SW 1271 (cell line): ENCODE measurements around the gene ZFAND6.
"Not testable (repeated sequence)": the region's sequence is repeated elsewhere in the genome, so short reads cannot be mapped to it uniquely, and the experiment has no call there.

Experiments
- DNase-seq, 2 experiments: peaks; one replicate each; lab custom pipeline; 2025; lab: John Stamatoyannopoulos, UW

Gene ZFAND6

DNA sequence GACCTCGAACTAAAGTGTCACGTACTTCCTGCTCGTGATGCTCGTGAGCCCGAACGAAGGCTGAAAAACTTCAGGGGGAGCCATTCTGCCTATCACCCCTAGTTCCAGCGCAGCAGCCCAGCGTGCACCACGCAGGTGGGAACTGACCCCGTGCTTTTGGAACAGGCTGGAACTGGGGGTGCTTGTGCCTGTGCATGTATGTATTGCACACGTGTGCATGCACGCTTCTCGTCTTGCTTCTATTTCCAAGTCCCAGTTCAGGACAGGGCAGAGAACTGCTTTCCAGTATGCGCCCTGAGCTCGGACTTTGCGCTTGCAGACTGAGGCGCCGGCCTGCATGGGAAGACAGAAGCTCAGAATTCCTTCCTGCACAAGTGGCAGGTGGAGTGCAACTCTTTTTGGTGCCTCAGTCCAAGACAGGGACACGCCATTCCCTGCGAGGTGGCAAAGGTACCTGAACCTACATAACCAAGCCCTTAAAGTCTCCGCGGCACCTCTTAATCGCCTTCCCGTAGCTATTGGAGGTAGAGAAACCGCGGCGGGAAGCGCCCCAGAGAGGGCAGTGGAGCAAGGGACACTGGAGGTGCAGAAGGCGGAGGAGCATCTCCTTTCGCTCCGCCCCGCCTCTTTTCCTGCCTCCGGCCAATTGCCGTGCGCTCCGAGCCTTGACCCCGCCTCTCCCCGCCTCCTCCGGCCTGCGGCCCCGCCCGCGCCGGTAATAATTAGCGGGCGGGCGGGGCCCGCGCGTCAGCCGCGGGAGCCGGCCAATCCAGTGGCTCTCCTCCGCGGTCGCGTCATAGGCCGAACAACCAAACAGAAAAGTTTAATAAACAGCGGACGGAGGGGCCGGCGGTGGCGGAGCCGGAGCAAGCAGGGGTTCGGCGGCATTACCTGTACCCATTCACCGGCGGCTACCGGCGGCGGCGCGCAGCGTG lies at the start of gene ZFAND6:
Gene ZFAND6 (plus strand): TSS at position 826 of the 935 bp plus-strand sequence. CDS start 60,669 bp downstream, outside the sequence.
- peak; percentile 87 to 94 for DNase-seq

DNA sequence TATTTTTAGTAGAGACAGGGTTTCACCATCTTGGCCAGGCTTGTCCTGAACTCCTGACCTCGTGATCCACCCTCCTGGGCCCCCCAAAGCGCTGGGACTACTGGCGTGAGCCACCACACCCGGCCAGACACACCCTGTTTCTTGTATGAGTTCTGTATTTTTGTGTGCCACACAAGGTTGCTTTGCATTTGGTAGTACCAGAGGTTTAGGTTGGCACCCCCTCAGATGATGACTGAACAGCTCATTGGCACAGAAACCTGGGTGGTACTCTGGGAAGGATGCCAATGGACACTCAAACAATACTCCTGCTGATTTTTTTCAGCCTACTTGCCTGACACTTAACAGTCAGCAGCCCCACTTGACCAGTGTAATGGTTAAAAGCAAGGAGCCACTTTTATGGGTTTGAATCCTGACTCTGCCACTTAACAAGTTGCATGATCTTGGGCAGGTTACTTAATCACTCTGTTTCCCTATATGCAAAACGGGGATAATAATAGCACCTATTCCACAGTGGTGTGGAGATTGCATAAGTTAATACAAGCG lies 49.3 kb upstream of the ZFAND6 start:
- DNase-seq: no peak

DNA sequence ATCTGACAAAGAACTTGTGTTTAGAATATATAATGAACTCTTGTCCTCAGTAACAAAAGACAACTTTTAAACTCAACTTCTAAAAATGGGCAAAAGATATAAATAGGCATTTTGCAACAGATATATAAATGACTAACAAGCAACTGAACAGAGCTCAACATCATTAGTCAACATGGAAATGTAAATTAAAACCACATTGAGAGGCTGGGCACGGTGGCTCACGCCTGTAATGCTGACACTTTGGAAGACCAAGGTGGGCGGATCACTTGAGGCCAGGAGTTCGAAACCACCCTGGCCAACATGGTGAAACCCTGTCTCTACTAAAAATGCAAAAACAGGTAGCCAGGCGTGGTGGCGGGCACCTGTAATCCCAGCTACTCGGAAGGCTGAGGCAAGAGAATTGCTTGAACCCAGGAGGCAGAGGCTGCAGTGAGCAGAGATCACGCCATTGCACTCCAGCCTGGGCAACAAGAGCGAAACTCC lies 48.4 kb upstream of the ZFAND6 start:
- not testable (repeated sequence) for DNase-seq

DNA sequence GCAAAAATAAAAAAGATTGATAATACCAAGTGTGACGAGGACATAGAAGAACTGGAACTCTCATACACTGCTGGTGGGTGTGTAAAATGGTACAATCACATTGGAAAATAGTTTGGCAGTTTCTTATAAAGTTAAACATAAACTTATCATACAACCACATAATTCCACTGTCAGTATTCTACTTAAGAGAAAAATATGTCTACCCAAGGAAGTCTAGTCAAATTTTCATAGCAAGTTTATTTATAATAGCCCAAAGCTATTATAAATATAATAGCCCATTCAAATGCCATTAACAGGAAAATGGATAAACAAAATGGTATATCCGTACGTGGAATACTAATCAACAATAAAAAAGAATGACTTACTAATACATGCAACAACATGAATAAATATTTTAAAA lies 47.9 kb upstream of the ZFAND6 start:
- DNase-seq: no peak

DNA sequence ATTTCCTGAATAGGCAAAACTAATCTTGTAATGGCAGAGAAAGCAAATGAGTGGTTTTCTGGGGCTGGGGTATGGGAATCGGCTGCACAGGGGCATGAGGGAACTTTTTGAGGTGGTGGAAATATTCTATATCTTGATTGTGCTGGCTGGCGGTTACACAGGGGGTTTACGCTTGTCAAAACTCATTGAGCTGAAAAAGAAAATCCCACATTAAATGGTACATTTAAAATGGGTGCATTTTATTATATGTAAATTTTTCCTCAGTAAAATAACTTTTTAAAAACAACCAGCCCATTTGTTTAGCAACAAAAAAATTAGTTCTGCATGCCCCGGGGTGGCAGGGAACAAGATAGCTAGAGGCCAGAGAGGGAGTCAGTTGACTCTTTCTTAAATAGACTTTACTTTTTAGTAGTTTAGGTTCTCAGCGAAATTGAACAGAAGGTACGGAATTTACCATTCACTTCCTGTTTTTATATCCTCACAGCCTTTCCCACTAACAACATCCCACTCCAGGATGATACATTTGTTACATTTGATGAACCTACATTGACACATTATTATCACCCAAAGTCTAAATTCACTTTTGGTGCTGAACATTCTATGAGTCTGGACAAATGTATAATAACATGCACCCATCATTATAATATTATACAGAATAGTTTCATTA lies 47.3 kb upstream of the ZFAND6 start:
- no peak for DNase-seq

DNA sequence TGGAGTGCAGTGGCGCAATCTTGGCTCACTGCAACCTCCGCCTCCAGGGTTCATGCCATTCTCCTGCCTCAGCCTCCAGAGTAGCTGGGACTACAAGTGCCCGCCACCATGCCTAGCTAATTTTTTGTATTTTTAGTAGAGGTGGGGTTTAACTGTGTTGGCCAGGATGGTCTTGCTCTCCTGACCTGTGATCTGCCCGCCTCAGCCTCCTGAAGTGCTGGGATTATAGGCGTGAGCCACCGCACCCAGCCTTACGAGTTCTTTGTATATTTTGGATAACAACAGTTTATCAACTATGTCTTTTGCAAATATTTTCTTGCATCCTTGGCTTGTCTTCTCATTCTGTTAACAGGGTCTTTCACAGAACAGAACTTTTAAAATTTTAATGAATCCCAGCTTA lies 45.3 kb upstream of the ZFAND6 start:
- DNase-seq: not testable (repeated sequence)

DNA sequence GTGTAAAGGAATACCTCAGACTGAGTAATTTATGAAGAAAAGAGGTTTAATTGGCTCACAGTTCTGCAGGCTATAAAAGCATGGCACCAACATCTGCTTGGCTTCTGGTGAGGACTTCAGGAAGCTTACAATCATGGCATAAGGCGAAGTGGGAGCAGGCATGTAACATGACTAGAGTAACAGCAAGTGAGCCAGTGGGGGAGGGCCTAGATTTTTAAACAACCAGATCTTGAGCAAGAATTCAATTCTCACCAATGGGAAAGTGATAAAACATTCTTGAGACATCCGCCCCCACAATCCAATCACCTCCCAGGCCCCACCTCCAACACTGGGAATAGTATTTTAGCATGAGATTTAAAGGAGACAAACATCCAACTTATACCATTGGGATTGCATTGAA lies 44.3 kb upstream of the ZFAND6 start:
- DNase-seq: no peak

DNA sequence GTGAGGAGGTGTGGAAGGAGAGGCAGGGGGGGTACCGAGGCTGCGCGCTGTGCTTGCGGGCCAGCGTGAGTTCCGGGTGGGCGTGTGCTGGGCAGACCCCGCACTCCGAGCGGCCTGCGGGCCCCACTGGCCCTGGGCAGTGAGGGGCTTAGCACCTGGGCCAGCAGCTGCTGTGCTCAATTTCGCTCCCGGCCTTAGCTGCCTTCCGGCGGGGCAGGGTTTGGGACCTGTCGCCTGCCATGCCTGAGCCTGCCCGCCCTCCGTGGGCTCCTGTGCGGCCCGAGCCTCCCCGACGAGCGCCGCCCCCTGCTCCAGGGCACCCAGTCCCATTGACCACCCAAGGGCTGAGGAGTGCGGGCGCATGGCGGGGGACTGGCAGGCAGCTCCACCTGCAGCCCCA lies 43.0 kb upstream of the ZFAND6 start:
- not testable (repeated sequence) for DNase-seq

DNA sequence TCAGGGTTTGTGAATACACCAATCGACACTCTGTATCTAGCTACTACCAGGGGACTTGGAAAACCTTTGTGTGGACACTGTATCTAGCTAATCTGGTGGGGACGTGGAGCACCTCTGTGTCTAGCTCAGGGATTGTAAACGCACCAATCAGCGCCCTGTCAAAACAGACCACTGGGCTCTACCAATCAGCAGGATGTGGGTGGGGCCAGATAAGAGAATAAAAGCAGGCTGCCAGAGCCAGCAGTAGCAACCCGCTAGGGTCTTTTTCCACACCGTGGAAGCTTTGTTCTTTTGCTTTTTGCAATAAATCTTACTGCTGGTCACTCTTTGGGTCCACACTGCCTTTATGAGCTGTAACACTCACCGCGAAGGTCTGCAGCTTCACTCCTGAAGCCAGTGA lies 42.3 kb upstream of the ZFAND6 start:
- not testable (repeated sequence) for DNase-seq

DNA sequence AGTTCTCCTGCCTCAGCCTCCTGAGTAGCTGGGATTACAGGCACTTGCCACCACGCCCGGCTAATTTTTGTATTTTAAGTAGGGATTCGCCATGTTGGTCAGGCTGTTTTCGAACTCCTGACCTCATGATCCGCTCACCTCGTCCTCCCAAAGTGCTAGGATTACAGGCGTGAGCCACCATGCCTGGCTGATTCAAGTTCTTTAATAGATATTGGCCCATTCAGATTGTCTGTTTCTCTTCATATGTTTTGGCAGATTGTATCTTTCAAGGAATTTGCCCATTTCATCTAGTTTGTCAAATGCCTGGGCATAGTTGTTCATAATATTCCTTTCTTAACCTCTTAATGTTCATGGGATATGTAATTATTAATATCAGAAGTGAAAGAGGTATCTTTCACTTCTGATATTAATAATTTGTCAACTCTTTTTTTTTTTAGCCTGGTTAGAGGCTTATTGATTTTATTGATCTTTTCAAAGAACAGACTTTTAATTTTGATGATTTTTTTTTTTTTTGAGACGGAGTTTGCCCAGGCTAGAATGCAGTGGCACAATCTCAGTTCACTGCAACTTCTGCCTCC lies 40.2 kb upstream of the ZFAND6 start:
- DNase-seq: no peak

DNA sequence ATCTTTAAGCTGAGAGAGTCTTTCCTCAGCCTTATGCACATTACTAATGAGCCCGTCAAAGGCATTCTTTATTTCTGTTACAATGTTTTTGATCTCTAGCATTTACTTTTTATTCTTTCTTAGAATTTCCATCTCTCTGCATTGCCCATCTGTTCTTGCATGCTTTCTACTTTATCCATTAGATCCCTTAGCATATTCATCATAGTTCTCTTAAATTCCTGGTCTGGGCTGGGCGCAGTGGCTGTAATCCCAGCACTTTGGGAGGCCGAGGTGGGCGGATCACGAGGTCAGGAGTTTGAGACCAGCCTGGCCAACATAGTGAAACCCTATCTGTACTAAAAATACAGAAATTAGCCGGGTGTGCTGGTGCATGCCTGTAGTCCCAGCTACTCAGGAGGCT lies 39.3 kb upstream of the ZFAND6 start:
- DNase-seq: not testable (repeated sequence)

DNA sequence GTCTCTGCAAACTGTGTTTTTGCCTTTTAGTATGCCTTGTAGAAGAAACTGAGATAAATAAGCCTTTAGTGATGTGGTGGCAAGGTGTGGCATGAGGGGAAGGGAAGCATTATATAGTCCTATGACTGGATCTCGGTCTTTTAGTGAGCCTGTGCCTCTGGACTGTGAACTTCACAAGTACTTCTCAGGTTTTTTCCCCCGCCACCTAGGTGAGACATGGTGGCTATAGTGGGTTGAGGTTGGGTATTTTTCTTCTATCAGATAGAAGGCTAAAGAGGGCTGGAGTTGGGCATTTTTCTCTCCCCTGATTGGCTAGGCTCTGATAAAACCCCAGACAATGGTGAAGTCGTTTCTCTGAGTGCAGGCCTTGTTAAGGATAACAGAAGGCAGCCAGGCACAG lies 38.7 kb upstream of the ZFAND6 start:
- DNase-seq: no peak

DNA sequence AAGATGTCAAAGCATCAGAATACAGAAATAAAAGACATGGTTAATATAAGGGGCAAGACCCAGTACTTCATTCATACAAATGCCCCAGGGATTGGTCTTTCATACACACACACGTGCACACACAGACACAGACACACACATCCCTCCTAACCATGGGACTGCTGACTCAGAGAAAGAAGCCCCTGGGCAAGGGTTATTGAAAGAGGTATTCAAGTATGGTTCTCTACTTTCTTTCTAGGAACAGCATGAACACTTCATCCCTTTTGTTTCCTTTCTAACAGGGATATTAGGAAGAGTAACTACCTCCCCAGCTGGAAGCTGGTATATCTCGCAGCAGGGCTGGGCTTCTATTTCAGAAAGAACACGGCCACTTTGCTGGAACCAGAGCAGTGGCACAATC lies 33.2 kb upstream of the ZFAND6 start:
- no peak for DNase-seq

DNA sequence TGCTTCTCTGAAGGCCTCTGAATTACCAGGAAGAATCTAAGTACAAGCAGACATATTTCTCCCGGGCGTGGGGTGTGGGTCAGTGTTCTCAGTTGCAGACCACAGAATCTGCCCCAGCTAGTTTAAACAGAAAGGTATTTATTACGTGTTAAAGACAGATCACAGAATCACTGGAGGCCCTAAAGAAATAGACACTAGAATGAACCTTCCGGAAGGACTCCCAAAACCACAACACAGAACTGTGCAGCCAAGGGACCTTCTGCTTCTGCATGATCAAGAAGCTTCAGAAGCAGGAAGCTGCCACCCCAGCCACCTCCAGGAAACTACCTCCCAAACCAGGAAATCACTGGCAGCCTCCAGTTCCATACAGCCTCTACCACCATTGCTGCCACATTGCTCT lies 32.7 kb upstream of the ZFAND6 start:
- no peak for DNase-seq

DNA sequence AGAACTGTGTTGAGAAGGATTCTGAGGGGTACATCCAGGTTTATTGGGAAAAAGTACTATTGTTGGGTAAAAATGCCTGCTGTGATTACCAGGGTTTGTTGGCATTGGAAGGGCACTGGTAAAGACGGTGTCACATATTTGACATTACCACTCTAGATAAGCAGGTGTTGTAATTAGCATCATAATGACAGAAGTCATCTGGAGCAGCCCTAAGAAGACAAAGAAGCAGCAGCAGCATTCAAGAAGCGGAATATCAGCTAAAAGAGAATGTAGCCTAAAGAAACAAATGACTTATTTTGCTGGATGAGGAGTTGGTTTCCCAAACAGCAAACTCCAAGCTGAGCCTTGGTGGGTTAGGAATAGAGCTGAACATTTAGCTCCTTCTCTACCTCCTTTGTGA lies 30.5 kb upstream of the ZFAND6 start:
- no peak for DNase-seq

DNA sequence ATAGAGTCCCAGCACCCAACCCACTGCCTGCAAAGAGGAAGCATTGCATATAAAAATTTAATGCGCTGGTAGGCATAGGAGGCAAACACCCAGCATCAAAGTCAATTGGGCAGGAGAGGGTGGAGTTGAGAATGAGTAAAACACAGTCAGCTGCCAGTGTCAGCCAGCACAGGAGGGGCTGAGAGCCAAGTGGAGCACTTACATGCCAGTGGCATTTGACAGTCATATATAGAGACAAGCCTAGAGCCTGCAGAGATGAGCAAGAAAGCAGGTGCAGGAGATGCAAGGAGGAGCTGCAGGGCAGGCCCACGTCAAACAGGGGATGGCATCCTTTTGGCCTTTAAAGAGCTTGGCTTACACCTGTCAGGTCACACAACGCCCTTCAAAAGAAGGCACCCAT lies 27.6 kb upstream of the ZFAND6 start:
- no peak for DNase-seq

DNA sequence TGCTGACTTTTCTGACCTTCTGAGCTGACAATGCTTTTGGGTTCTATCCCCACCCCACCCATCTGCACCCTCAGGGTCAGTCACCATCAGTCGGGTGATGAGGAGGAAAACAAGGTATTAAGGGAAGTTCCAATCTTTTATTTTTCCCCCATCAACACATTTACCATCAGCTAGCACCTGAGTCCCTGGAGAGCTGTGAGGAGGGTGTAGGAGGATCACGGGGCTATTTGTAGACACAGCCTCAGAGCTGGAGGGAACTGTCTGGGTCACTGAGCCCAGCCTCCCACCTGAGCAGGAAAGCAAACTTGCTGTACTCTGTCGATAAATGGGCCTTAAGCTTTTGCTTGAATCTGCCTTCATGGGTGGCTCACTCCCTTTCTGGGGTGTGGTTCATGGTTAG lies 24.8 kb upstream of the ZFAND6 start:
- no peak for DNase-seq

DNA sequence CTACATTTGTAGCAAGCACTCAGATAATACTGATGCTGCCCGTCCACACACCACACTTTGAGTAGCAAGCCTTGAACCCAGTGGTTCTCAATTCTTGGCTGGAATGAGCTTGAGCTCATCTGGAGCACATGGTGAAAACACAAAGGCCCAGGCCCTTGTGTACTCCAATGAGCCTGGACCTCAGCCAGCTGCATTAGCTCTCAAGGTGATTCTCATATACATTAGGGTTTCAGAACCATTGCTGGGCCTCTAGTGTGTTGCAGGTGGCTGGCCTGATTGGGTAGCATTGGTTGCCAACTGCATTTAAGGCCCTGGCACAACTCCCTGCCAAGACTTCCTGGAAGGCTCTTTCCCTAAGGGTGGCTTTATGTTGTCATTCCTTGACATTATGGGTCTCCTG lies 23.4 kb upstream of the ZFAND6 start:
- DNase-seq: no peak

DNA sequence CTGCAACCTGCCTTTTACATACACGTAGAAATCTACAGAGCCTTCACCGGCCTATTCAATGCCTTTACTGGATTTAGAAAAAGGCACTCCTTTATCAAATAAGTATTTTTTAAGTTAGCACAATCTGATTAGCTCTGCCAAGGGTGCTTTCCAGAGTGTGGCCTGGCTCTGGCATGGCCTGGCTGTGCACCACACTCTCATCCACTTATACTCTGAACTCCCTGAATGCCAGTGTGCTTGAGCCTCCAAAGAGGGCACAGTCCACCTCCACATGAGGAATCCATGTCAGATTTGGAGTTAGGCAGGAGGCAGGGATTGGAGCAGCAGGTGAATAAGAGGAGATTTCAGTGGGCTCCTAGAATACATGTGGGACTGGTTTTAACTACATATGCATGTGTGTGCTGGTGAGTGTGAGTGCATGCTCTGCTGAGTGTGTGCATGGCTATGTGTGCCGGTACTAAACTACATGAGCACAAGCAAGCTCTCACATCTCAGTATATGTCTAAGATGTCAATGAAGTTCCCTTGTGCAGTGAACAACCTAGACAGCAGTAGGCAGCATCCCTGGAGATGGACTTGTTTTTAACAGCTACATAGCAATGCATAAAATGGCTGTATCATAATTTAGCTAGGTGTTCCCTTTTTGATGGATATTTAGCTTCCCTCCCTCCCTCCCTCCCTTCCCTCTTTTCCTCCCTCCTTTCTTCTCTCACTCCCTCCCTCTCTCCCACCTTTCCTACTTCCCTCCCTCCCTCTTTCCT lies 17.8 kb upstream of the ZFAND6 start:
- no peak for DNase-seq

DNA sequence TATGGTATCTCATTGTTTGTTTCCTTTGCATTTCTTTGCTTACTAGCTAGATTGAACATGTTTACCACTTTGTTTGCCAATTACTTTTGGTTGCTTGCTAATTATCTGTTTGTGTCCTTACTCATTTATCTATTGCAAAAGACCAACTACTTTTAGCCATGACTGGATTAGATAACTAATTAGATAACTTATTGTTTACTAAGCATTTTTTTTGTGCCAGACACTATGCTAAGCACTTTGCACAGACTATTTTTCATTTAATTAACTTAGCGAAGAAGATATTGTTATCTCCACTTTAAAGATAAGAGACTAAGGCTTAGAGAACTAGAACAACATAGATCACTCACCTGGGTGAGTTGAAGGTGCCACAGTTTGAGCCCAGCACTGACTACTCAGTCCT lies 16.9 kb upstream of the ZFAND6 start:
- no peak for DNase-seq

DNA sequence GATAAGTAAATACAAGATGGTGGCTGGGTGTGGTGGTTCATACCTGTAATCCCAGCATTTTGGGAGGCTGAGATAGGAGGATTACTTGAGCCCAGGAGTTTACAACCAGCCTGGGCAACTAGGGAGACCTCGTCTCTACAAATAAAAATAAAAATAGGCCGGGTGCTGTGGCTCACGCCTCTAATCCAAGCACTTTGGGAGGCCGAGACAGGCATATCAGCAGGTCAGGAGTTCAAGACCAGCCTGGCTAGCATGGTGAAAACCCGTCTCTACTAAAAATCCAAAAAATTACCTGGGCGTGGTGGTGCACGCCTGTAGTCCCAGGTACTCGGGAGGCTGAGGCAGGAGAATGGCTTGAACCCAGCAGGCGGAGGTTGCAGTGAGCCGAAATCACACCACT lies 14.3 kb upstream of the ZFAND6 start:
- DNase-seq: not testable (repeated sequence)

DNA sequence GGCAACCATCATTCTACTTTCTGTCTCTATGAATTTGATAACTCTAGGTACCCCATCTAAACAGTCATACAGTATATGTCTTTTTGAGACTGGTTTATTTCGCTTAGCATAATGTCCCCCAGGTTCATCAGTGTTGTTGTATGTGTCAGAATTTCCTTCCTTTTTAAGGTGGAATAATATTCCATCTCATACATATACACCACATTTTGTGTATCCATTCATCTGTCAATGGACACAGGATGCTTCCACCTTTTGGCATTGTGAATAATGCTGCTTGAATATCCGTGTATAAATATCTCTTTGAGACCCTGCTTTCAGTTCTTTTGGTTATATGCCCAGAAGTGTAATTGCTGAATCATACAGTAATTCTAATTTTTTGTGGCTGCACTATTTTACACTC lies 10.4 kb upstream of the ZFAND6 start:
- no peak for DNase-seq
